GM23338 (cell line): ENCODE results near the gene DEFB123.

Experiments
- CTCF ChIP-seq, 2 experiments: fragments of 200-600 bp in 1 of 2; sonication (generic) in 1 of 2; conservative IDR thresholded peaks; 2 replicates each; pipeline versions ENCODE4 v1.5.1 to v1.6.1; 2016 to 2017; ENCODE audit warnings: antibody characterized with exemption in 2 of 2, low read depth in 2 of 2, mild to moderate bottlenecking in 2 of 2, moderate library complexity in 1 of 2
- EZH2 ChIP-seq: fragments of 200-600 bp; sonication (generic); IDR thresholded peaks from one replicate; pipeline ENCODE4 v1.8.0; 2017; ENCODE audit warnings: antibody characterized with exemption, mild to moderate bottlenecking, low read depth; ENCODE audit not compliant: unreplicated experiment
- POLR2AphosphoS5 ChIP-seq: IDR thresholded peaks from 2 replicates; pipeline ENCODE4 v1.6.1; 2016; ENCODE audit warnings: antibody characterized with exemption, low read depth
- REST ChIP-seq: IDR thresholded peaks from one replicate; pipeline ENCODE4 v1.6.1; 2018; ENCODE audit warnings: antibody characterized with exemption; ENCODE audit not compliant: unreplicated experiment

GRCh38 chr20:31430568-31431115 lies 9.8 kb upstream of the DEFB123 start:
- no peak for TF ChIP-seq POLR2AphosphoS5
- no peak for TF ChIP-seq CTCF (conservative IDR thresholded peaks at IDR 0.05; ENCODE audit: low read depth in 2 of 2)
- no peak for TF ChIP-seq REST
- TF ChIP-seq EZH2: no peak
